Stimulated activated CD4-positive, alpha-beta T cell treated with anti-CD3 and anti-CD28 coated beads, Interleukin-1b, Interleukin-23, amount 100 ng/mL, for 4 hours (primary cell): ENCODE results near the gene TBC1D22A.
A peak's percentile ranks its signal among the peaks of the same experiment; 100 is the strongest.
"Not testable (repeated sequence)": the region's sequence is repeated elsewhere in the genome, so short reads cannot be mapped to it uniquely, and the experiment has no call there.

Source experiments
- DNase-seq, 2 donors: peaks; one replicate each; pipeline ENCODE4 v3.0.0-alpha.2; 2020; ENCODE audit warnings: low read depth in 2 of 2

TBC1D22A gene

GRCh38 chr22:46773076-46773475 is 10.6 kb downstream of the TBC1D22A start:
- no peak for DNase-seq

GRCh38 chr22:46774253-46774979 is 12.0 kb downstream of the TBC1D22A start:
- DNase-seq, result no peak

- DNase-seq, result no peak
Measured at GRCh38 chr22:46774980-46775849, 12.8 kb downstream of the TBC1D22A start.

- no peak for DNase-seq
Measured at GRCh38 chr22:46775850-46776826, 13.7 kb downstream of the TBC1D22A start.

- DNase-seq, result no peak
Measured at GRCh38 chr22:46776876-46777608, 14.6 kb downstream of the TBC1D22A start.

- DNase-seq, result peak in 1 of 2 donors; percentile 50
Measured at GRCh38 chr22:46777609-46777970, 15.1 kb downstream of the TBC1D22A start.

- DNase-seq, result no peak
Measured at GRCh38 chr22:46779023-46779422, 16.6 kb downstream of the TBC1D22A start.

GRCh38 chr22:46779651-46780050 is 17.2 kb downstream of the TBC1D22A start:
- no peak for DNase-seq

- DNase-seq, result no peak
Measured at GRCh38 chr22:46780453-46780852, 18.0 kb downstream of the TBC1D22A start.

GRCh38 chr22:46781291-46781690 is 18.8 kb downstream of the TBC1D22A start:
- no peak for DNase-seq

GRCh38 chr22:46782200-46782599 is 19.8 kb downstream of the TBC1D22A start:
- not testable (repeated sequence) for DNase-seq

GRCh38 chr22:46783721-46784120 is 21.3 kb downstream of the TBC1D22A start:
- DNase-seq, result no peak

GRCh38 chr22:46788441-46789172 is 26.2 kb downstream of the TBC1D22A start:
- DNase-seq, result no peak

GRCh38 chr22:46789992-46790391 is 27.5 kb downstream of the TBC1D22A start:
- no peak for DNase-seq

GRCh38 chr22:46791201-46791731 is 28.8 kb downstream of the TBC1D22A start:
- peak; percentile 59 to 60 for DNase-seq

GRCh38 chr22:46792061-46792796 is 29.8 kb downstream of the TBC1D22A start:
- no peak for DNase-seq

GRCh38 chr22:46792841-46793261 is 30.4 kb downstream of the TBC1D22A start:
- no peak for DNase-seq

- no peak for DNase-seq
Measured at GRCh38 chr22:46793497-46793896, 31.0 kb downstream of the TBC1D22A start.

- no peak for DNase-seq
Measured at GRCh38 chr22:46794067-46794466, 31.6 kb downstream of the TBC1D22A start.
